Left renal cortex interstitium (tissue), 4 donors: ENCODE measurements around the gene CNN1. TPM values are rescaled to one million over a fixed set of nuclear protein-coding genes. Genes with fewer than 3 reads are reported as not detected.

Source experiments
- DNase-seq, 4 donors: peaks; one replicate each; pipeline ENCODE4 v3.0.0-alpha.2; 2013; ENCODE audit warnings: low read depth in 4 of 4, low spot score in 2 of 4, missing footprints in 1 of 4
- polyA plus RNA-seq, 4 donors: library from polyadenylated mRNA; unstranded; fragments of 120-200 nt; gene quantifications; one replicate each; pipeline ENCODE4 v1.2.1, GENCODE V29; 2013; ENCODE audit not compliant: insufficient read length in 4 of 4

CNN1 gene
- polyA plus RNA-seq, 4 donors: 4.2 to 5.4 (median 5.1) TPM

DNA sequence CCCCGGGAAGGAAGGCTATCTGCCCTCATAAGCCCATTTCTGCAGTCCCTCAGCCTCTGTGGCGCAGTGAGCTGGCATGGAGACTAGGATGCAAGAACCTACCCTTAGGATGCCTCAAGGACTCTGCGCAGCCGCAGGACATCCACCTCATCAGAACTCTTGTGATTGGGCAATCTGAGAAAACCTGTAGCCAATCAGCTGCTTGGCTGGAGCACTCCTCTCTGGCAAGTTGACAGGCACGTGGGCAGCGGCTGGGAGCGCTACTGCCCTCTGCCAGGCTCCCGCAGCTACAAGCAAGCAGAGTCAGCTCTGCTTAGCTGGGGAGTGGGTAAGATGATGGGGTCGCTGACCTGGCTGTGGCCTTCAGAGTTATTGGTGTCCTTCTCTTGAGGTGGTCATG is 8.2 kb upstream of the CNN1 start:
- no peak for DNase-seq

DNA sequence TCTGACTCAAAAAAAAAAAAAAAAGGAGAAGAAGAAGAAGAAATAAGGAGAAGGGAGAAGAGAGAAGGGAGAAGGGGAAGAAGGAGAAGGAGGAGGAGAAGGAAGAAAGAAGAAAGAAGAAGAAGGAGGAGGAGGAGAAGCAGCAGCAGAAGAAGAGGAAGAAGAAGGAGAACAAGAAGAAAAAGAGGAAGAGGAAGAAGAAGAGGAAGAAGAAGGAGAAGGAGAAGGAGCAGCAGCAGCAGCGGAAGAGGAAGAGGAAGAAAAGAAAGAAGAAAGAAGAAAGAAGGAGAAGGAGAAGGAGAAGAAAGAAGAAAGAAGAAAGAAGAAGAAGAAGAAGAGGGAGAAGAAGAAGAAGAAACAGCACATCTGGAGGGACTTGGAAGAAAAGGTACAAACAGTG is 4.1 kb upstream of the CNN1 start:
- no peak for DNase-seq

DNA sequence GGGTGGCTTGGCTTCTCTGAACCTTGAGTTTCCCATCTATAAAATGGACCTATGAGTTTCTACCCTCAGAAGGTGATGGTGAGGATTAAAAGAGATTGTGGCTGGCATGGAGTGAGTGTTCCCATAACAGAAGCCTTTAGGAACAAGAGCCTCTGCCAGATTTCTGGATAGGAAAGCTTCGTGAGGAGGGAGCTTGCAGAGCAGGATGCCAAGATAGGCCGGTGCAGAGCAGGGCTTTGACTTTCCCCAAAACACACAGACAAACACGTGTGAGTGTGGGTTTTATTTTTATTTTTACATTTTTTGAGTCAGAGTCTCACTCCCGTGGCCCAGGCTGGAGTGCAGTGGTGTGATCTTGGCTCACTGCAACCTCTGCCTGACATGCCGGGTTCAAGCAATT is 3.7 kb upstream of the CNN1 start:
- no peak for DNase-seq

DNA sequence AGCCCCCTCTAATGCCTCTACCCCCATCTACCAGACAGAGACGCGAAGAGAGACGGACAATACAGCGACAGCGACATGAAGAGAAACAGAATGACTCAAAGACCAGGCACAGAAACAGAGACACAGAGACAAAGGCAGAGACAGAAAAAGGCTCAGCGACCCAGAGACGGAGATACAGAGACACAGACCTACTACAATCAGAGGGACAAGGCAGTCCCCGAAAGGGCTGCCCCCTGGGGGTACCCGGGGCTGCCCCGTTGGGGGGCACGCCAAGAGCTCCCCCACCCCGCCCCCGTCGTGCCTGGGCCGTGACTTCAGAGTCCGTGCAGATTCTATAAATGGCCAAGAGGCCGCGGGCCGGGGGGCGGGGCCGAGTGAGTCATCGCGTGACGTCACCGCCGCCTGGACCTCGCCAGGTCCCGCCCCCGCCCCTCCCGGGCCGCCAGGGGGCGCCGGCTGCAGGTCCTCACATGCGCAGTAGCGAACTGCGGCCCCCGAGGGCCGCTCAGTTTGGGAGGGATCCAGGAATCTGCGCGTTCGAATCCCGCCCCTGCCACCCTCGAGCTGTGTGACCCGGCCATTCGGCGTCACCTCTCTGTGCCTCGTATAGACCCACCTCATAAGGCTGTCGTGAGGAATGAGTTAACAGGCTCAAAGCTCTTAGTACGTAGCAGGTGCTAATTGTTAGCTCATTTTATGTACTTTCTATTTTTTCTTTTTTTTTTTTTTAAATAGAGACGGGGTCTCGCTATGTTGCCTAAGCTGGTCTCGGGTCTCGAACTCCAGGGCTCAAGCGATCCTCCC is 2.7 kb upstream of the CNN1 start:
- DNase-seq: peak; percentile 31 to 72 (median 58)

DNA sequence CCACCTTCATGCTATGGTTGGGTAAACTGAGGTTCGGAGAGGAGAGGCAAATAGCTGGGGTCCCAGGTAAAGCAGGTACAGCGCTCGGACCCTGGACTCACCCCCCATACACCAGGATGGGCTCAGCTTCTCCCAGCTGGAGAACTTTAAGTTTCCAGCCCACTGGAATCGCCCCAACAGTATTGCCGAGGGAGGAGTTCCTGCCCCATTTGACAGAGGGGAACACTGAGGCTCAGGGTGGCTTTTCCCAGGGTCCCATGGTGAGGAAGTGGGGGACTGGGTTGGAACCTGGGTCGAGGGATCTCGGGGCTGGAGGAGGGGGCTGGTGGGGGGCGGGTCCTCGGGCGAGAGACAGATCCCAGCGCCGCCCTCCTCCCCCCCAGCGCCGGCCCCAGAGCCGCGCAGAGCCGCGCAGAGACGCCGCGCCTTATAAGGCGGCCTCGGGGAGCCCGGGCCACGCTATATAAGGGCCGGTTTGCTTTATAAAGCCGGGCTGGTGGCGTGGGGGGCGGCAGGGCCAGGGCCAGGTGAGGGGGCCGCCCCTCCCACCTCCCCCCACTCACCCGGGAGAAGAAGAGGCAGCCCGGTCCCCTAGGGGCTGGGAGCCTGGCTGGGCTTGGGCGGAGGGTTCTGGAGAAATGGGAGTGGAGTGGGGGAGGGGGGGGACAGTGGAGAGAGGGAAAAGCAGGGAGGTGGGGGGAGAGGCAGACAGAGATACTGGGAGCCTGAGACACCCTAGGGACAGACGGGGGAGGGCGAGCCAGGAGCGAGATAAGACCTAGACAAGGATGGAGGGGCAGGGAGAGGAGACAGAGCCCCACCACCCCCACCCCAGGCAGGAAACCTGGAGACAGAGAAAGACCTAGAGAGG is 1.1 kb downstream of the CNN1 start:
- no peak for DNase-seq

DNA sequence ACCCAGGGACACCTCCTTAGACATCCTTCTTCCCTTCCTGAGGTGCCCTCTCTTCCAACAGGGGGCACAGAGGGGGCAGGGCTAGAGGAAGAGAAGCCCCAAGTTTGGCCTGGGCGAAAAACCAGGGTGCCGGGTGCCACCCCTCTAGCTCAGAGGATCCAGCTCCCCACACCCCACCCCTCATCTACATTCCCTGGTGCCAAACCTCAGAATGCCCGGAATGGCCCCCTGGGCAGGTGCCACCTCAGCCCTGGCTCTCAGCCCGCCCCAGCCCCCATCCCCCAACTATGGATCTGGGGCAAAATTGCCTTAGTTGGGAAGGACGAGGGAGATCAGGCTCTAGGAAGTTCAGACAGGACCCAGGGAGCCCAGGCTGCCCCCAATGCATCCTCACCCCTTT is 2.0 kb downstream of the CNN1 start:
- DNase-seq: no peak

DNA sequence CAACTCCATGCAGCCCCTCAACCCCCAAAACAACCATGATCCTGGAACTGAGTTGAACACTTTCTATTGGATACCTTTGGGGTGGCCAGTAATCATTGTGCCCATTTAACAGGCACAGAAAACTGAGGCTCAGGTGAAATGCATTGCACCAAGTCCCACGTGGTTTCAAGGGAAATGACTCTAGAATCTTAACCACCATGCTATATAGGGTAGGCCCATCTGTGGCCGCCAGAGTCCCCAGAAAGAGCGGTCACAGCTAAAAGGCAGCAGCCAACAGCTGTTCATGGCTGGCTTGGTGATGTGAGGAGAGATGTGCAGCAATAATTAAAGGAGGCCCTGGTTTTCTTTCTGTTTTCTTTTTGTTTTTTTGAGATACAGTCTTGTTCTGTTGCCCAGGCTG is 2.6 kb downstream of the CNN1 start:
- DNase-seq: no peak

DNA sequence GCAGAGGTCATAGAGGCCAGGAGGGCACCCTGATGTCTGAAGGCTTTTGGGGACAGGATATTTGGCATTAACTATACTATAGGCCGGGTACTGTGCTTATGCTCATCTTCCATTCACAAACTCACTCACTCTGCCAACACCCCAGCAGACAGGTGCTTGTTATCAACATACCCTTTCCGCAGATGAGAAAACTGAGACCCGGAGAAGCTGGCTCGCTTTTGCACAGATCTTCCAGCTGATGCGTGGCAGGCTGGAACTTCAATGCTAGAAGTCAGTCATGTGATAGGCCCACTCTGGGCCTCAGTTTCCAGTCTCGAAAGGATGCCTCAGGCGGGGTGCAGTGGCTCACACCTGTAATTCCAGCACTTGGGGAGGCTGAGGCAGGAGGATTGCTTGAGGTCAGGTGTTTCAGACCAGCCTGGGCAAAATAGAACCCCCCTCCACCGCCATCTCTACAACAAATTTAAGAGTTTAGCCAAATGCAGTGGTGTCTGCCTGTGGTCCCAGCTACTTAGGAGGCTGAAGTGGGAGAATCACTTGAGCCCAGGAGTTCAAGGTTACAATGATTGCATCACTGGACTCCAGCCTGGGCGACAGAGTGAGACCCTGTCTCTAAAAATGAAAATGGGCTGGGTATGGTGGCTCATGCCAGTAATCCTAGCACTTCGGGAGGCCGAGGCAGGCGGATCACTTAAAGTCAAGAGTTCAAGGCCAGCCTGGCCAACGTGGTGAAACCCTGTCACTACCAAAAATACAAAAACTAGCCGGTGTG is 9.5 kb downstream of the CNN1 start:
- DNase-seq: no peak

DNA sequence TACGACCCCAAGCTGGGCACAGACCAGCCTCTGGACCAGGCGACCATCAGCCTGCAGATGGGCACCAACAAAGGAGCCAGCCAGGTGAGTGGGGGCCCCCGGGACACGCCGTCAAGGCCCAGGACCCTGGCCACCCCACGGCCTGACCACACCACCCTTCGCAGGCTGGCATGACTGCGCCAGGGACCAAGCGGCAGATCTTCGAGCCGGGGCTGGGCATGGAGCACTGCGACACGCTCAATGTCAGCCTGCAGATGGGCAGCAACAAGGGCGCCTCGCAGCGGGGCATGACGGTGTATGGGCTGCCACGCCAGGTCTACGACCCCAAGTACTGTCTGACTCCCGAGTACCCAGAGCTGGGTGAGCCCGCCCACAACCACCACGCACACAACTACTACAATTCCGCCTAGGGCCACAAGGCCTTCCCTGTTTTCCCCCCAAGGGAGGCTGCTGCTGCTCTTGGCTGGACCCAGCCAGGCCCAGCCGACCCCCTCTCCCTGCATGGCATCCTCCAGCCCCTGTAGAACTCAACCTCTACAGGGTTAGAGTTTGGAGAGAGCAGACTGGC is 10.8 kb downstream of the CNN1 start:
- no peak for DNase-seq

DNA sequence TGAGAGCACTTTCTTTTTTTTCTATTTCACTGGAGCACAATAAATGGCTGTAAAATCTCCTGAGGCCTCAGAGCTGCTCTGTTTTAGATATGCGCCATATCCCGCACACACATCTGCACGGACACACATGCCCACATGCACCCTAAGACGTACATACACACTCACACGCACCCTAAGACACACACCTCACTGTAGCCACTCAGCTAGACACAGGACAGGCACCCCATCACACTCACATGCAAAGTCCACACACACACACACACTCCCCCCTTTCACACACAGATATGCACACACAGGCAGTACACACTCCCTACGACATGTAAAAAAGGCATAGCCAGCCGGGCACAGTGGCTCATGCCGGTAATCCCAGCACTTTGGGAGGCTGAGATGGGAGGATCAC is 11.6 kb downstream of the CNN1 start:
- no peak for DNase-seq

DNA sequence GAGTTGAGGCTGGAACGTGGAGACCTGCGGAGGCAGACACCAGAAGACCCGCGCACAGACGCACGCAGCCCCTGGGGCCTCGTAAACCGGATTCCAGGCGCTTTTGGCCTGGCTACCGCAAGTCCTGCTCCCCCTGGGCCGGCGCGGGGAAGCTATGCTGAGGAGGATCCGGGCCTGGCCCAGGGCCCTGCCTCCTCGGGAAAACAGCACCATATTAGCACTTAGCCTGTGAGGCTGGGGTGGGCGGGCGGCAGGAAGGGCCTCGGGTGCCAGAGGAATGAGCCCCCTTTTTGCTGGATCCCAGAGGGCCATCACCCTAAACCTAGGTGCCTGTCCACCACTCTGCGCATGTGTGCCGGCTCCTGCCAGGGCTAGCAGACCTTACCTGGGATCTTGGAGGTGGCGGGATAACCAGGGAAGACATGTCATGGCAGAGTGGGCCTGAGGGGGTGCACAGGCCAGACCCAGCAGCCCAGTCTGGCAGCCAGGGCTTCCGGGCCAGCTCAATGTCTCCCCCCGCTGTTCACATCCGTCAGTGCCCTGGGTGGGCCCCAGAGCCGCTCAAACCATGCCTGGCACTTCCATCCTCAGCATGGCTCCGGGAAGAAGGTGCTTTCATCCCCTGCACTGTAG is 13.1 kb downstream of the CNN1 start:
- no peak for DNase-seq

DNA sequence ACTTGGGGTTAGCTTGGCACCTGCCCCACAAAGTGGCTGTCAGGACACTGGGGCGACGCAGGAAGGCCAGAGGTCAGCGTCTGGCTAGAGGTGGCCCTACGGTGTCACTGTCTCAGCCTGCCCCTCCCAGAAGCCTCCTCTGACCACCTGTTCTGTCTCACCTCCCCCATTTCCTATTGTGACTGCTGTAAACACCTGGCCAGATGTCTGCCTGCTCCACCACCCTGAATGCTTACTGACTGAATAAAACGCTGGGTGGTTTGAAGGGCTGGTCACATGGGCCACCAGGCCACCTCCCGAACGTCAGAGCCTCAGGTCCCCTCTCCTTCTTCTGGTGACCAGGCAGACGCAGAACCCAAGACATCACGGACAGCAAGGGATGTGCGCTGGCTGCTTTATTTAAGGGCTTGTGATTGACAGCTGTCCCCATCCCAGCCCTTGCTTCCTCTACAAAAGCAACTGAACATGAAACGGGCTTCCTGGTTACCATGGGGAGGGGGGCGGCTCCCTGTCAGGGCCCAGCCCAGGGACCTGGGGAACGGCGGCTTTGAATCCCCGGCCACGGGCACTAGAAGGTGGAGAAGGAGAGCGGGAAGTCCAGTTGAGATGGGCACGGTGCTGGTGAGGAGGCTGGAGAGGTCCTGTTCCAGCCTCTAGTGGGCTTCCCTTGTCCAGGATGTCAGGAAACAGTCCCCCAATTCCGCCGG is 14.2 kb downstream of the CNN1 start:
- no peak for DNase-seq

DNA sequence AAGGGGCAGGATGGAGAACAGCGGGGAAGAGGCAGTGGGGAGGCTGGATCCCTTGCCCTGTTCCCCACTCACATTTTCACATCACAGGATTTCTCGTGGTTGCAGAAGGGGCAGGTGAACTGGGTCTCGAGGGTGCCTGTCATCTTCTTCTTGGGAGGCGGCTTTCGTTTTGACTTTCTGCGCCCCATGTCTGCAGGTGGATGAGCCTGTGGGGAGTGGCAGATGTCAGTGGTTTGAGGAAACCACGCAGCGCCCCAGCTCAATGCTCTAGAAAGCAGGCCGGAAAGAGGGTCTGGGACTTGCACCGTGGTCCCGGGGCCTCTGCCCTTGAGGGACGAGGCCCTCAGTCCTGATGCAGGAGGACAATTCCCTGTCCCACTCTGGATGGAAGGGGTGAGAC is 15.5 kb downstream of the CNN1 start:
- DNase-seq: no peak

DNA sequence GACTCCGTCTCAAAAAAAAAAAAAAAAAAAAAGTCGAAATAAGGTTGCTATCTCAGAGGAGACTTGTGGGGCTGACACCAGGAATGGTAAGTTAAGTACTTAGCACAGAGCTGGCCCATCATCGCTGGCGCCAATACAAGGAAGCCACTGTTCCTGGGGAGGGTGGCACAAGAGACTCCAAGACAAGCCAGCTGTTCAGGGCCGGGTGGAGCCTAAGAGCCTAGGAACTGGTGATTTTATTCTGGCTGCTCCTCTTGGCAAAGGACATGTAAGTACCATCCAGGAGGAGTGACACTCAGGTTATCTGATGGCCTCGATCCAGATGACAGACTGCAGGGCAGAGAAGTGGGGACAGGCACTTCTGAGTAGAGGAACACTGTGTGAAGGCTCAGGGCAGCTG is 16.6 kb downstream of the CNN1 start:
- DNase-seq: no peak

DNA sequence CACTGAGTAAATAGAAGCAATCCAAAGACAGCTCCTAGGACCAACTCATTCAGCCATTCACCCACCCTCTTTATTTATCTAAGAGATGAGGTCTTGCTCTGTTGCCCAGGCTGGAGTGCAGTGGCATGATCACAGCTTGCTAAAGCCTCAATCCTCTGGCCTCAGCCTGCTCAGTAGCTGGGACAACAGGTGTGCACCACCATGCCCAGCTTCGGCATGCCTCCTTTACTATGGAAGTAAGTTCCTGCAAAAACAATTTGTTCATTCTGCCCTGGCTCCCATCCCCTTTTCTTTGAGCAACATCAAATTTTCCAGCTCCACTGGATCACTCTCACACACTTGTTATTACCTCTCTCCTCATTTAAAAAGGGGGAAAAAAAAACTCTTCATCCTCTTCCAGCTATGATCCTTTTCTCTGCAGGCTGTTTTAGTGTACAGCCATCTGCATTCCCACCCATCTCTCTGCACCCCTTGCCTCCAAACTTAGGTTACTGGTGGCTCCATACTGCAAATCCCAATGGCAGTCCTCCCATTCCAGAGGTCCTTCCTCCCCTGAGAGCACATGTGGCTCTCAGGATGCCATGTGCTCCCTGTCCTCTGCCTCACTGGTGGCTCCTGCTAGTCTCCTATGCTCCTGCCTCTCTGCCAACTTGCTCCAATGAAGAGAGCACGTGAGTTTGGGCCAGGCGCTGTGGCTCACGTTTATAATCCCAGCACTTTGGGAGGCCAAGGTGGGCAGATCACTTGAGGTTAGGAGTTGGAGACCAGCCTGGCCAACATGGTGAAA is 18.2 kb downstream of the CNN1 start:
- DNase-seq: no peak

DNA sequence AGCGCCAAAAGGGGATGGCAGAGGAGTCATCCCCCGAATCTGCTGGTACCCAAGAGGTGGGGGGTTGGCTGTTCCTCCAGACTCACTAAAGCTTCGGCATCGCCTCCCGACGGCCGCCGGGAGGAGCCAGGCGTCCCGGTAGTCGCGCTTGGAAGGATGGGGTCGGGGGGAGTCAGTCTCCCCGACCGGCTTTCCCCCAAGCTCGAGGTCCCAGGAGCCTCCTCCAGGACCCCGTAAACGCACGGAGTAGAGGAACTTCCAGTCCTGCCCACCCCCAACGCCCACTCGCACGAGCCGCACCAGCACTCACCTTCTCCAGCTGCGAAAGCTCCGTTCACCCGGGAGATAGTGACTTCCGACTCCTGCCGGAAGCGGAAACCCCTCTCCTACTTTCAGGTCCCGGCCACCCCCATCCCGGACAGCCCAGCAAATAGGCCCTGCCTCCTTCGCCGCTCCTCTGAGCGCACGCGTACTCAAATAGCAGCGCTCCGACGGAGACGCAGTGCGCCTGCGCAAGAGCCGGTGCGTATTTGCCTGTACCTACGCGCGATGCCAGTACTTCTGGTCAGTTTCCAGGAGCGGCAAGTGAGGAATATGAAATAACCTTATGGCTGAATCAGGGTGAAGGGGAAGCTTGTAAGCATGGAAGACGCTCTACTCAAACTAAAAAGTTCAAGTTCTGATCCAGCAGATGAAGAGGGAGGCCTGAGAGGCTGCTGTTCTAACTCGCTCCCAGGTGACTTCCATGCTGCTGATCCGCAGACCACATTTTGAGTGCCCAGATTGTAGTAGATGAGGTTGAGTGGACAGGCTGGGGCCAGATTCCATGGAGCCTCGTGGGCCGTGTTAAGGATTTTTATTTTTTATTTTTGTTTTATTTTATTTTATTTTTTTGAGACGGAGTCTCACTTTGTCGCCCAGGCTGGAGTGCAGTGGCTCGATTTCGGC is 20.5 kb downstream of the CNN1 start, which contains the start of gene ELOF1:
ELOF1 (minus strand) TSS at position 350 of the 948 bp plus-strand sequence. CDS start 4,883 bp downstream, outside the sequence.
- peak; percentile 94 to 97 (median 94) for DNase-seq

DNA sequence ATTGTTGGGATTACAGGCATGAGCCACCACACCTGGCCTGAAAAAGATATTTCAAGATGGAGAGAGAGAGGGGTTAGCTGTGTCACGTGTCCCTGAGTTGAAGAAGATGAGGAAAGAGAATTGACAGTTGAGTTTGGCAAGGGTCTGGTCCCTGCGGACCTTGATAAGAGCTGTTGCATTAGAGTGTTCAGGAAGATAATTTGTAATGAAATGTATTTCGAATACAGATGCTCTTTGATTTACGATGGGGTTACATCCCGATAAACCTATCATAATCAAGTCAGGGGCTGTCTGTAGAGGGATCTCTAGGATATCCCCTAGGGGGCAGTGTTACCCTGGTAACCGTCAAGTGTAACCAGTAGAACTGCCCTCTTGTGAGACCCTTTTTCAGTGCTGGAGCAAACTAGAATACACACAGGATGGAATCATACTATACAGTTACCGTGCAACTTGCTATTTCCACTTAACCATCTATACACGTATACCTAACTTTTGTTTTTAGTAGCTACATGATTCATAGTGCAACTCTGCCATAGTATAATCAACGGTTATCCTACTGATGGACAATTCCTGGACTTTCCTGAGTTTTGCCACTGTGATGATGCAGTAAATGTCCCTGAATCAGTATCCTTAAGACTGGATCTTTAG is 21.9 kb downstream of the CNN1 start:
- DNase-seq: peak in 1 of 4 donors; percentile 60
